ENCODE data around the gene DEDD.

DEDD gene

DNA sequence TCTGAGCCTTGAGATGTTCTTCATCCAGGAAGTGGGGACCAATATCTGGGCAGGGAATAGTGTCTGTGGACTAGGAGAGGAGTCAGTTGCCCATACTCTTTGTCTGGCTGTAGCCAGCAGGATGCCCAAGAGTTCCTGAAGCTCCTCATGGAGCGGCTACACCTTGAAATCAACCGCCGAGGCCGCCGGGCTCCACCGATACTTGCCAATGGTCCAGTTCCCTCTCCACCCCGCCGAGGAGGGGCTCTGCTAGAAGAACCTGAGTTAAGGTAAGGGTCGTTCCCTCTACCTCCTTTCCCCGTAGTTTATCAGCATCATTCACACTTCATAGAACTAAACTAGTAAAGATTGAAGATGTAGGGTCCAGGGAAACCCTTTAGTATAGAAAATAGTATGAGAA is 30.3 kb upstream of the DEDD start:
- no peak for DNase-seq (ENCODE audit: low read depth in 3 of 3)

DNA sequence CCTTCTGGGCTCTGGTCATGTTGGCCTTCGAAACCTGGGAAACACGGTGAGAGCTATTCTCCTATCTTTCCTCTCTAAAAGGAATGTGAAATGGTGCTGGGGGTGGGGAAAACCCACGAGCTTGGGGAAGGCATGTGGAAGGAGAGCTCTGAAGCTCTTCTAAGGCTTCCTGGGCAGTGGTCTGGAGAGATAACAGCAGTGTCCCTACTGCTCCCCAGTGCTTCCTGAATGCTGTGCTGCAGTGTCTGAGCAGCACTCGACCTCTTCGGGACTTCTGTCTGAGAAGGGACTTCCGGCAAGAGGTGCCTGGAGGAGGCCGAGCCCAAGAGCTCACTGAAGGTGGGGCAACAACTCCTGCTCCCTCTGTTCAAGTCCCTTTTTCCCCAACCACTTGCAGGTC is 29.6 kb upstream of the DEDD start:
- no peak for DNase-seq (ENCODE audit: low read depth in 3 of 3)

DNA sequence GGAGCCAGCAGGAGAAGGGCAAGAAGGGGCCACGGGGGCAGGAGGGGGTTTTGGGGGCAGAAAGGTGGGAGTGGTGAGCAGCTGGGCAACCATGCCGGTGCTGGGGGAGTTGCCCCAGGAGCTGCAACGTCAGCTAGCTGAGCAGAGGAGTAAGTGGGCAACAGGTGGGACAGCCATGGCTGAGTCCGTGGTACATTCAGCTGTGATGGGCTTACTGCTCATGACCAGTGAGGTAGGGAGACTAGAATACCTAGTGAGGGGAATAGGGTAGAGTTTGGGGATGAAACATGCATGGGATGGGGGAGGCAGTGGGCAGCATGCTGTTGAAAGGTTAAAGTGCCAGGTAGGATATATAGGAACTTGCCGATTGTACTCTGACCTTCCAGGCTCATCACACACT is 29.2 kb upstream of the DEDD start:
- no peak for DNase-seq (ENCODE audit: low read depth in 3 of 3)

DNA sequence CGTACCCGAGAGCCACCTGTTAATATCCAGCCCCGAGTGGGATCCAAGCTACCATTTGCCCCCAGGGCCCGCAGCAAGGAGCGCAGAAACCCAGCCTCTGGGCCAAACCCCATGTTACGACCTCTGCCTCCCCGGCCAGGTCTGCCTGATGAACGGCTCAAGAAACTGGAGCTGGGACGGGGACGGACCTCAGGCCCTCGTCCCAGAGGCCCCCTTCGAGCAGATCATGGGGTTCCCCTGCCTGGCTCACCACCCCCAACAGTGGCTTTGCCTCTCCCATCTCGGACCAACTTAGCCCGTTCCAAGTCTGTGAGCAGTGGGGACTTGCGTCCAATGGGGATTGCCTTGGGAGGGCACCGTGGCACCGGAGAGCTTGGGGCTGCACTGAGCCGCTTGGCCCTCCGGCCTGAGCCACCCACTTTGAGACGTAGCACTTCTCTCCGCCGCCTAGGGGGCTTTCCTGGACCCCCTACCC is 28.2 kb upstream of the DEDD start:
- DNase-seq (ENCODE audit: low read depth in 3 of 3): no peak

DNA sequence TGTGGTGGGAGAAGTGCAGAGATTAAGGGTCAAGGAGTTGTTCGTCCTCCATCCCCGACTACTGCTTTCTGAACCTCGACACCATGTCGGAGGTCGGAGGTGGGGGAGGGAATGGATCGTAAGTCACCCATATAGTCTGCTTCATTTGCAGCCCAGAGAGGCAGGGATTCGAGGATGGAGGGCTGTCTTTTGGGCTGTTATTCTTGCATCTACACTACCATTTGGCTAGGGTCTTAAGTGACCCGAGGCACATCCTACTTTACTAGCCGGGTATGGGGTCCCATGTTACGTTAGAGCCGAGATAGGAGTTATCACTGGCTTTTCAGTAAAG is 27.4 kb upstream of the DEDD start:
- DNase-seq (ENCODE audit: low read depth in 3 of 3): no peak

DNA sequence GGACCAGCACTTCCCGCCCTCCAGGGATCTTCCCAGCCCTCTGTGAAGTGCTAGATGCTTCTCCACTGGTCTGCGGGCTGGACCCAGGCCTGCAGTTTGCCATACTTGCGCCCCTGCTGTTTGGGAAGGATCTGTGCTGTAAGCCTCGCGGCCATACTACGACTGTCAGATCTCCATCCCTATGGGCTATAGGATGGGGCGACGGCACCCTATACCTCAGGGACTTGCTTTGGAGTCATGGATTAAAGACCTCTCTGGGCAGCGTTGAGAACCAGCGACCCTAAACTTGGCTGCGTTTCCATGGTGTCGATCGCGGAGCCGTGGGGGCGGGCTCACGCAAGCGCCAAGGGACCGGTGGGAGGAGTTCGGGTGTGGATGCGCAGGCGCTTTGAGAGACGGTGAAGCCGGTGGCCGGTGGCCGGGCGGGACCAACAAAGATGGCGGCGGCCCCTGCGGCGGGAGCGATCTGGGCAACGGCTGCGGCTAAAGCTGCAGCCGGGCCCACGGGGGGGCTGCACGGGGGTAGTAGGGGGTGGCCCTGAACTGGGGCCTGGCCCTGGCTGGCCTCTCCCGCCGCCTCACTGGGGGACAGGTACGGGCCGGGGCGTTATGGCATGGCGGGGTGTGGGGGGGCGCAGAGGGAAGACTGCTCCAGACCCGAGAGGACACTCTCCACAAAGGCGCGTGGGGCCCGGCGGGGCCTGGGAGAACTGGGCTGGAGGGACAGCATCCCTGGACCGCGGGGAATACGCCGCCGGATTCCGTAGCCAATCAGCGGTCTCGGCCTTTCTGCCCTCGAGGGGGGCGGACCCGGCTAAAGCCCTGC is 26.8 kb upstream of the DEDD start, which contains the start of gene USP21:
Gene USP21 (plus strand): TSS at position 414 of the 826 bp plus-strand sequence. CDS start 1,141 bp downstream, outside the sequence.
- DNase-seq (ENCODE audit: low read depth in 3 of 3): peak; percentile 79 to 88 (median 80)

DNA sequence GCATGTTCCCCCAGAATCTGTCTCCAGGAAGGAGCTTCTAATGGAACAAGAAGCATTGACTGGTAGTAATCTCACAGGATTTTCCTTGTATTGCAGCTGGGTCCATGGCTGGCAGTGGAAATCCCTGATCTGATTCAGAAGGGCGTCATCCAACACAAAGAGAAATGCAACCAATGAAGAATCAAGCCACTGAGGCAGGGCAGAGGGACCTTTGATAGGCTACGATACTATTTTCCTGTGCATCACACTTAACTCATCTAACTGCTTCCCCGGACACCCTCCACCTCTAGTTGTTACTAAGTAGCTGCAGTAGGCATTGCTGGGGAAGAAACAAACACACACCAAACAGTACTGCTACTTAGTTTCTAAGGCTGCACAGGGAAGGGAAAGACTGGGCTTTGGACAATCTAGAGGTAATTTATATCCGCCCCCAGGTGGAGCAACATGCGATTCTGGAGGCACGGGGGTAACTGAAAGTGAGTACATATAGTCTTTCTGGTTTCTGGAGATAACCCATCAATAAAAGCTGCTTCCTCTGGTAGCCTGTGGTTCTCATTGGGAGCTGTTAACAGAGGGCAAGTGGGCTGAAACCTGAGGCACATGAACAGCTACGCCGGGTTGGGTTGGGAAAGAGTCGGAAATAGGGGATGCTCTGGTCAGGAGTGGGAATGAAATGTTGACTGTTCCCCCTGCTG is 26.0 kb upstream of the DEDD start:
- DNase-seq (ENCODE audit: low read depth in 3 of 3): no peak

DNA sequence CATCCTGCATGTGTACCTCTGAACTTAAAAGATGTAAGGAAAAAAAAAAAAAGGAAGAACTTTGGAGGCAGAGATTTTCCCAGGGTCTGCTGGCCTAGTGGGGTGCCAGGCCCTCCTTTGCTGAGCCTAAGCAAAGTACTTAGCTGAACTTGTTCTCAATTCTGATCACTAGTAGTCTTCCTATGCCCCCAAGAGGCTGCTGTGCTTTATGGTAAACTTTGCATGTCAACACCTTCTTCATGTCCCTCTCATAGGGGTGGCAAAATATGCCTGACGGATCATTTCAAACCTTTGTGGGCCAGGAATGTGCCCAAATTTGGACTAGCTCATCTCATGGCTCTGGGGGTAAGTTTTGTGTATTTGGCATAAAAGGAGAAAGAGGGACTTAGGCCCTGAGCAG is 25.4 kb upstream of the DEDD start:
- DNase-seq (ENCODE audit: low read depth in 3 of 3): no peak

DNA sequence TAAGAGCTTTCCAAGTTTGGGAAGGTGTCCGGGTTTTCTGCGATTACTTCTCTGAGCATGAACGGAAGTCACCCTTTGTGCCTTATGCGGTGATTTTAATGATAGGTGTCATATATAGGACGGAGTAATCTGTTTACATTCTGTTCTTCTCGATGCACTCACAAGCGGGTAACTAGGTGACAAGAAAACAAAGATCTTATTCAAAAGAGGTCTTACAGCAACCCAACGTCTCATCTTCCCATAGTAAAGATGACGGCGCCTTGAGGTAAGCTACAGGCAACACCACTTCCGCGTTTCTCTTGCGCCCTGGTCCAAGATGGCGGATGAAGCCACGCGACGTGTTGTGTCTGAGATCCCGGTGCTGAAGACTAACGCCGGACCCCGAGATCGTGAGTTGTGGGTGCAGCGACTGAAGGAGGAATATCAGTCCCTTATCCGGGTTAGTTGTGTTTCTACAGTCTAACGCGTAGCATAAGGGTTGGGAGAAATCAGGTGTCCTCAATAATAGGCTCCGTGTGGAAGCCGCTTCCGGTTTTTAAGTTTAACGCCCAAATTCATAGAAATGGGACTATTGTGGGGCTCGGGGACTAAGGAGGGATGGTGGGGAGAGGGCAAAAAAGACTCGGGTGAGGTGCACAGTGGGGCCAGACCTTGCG is 21.3 kb upstream of the DEDD start, which contains the start of gene UFC1:
Gene UFC1 (plus strand): TSS at position 297 of the 656 bp plus-strand sequence. CDS start 20 bp downstream, at position 317.
- DNase-seq (ENCODE audit: low read depth in 3 of 3): peak; percentile 61 to 74 (median 66)

DNA sequence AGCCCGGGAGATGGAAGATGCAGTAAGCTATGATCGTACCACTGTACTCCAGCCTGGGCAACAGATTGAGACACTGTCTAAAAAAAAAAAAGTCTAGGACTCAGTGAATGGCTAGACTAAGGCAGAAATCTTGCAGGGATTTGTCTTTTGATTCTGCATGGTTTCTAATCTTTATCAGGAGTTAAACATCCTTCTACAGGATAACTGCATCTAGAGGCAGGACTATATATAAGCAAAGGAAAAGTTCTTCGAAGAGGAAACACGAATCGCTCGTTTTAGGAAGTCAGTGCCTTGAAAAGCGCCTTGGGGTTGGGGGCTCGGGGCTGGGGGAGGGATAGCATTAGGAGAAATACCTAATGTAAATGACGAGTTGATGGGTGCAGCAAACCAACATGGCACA is 20.7 kb upstream of the DEDD start:
- DNase-seq (ENCODE audit: low read depth in 3 of 3): no peak

DNA sequence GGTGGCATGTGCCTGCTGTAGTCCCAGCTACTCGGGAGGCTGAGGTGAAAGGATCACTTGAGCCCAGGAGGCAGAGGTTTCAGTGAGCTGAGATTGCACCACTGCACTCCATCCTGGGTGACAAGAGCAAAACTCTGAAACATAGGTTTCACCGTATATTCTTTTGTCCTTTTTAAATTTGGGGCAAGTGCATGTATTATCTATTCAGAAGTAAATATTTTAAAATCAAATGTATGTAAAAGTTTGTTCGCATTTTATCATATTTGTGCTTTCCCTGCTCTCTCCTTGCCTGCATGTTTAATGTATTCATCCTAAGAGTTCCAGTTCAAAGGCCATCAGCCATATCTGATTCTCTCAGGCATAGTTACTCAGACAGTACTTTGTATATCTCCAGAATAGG is 13.4 kb upstream of the DEDD start:
- DNase-seq (ENCODE audit: low read depth in 3 of 3): no peak

DNA sequence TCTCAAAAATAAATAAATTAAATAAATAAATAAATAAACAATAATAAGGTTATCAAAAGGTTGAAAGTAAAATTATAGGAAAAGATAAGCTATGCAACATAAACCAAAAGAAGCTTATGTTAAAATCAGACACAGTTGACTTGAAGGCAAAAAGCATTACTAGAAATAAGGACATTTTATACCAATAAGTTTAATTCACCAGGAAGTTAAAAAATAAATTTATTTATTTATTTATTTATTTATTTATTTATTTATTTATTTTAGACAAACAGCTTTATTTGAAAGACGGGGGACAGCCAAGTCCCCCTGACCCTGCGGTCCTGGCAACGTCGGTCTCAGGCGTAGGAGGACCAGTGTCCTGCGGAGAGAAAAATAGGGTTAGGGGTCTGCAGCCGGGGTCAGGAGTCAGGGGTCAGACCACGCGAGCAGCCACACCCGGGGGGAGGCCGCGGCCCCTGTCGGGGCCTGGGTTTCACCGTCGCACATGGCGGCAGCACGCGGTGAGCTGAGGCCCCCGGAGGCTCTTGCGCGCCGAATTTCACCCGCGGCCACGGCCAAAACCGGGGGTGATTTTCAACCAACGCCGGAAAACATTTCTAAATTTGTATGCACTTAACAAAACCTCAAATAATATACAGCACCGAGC is 8.4 kb upstream of the DEDD start:
- no peak for DNase-seq (ENCODE audit: low read depth in 3 of 3)

DNA sequence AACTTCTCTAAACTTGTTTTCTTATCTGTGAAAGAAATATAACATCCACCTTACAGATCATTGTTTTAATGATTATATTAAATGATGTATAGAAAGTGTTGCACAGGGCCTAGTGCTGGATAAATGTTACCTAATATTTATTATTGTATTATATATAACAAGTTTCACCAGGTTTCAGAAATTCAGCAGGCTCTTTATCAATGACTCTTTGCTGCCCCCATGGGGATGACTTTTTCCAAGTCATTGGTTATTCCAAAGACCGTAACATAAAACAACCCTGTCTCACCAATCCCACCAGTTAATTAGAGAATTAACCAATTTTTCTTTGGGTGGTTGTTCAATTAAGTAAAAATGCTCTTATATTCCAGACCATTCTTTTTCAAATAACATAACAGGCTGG is 7.3 kb upstream of the DEDD start:
- DNase-seq (ENCODE audit: low read depth in 3 of 3): no peak

DNA sequence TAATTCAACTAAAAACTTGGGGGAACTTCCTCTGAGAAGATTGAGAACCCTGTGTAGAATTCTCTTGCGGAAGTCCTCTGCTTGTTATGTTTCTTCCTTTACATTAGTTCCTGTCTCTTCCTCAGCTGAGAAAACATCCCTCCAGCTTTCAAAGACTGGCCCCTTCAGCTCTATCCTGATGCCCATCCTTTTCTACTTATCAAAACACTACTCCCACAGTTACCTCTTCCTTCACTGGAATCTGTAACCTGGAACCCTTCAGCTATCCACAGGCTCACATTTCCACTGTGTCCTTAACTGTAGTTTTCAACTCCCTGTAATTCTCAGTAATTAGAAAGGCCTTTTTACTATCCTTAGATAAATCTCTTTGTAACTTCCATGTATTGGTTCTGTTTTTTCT is 6.0 kb upstream of the DEDD start:
- no peak for DNase-seq (ENCODE audit: low read depth in 3 of 3)

DNA sequence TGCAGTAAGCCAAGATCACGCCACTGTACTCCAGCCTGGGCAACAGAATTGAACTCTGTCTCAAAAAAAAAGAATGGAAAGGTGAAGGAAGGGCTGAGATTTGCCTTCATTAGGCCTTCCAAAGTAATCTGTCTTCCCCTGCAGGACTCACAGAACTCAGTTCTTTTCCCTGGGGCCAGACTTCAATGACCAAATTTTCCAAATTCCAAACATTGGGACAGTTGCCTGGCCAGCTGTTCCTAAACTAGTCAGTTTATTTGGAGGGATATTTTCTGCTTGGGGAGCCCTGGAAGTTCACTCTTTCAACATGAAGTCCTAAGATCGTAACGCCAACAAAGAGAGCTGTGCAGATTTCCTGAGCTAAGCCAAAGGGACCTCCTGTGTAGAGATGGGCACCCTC is 5.4 kb upstream of the DEDD start:
- no peak for DNase-seq (ENCODE audit: low read depth in 3 of 3)

DNA sequence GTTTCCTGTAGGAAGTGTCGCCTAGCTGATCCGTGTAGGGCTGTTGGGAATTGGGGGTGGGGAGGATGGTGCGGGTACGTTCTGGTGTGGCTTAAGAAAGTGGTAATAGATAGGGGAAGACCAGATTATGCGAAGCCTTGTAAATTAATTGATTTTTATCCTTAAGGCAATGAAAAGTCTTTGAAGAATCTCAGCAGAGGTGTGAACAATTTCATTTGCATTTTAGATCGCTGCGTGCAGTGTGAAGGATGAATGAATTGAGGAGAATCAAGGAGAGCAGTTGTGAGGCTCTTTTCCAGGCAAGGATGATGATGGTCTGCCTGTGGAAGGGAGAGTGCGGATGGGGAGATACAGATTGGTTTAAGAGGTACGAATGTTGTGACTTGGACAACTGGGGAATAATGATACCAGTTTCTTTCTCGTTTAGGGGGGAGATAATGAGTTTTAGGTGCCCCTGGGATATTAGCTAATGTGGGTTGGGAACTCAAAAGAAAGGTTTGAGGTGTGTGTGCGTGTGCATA is 813 bp upstream of the DEDD start:
- no peak for DNase-seq (ENCODE audit: low read depth in 3 of 3)

DNA sequence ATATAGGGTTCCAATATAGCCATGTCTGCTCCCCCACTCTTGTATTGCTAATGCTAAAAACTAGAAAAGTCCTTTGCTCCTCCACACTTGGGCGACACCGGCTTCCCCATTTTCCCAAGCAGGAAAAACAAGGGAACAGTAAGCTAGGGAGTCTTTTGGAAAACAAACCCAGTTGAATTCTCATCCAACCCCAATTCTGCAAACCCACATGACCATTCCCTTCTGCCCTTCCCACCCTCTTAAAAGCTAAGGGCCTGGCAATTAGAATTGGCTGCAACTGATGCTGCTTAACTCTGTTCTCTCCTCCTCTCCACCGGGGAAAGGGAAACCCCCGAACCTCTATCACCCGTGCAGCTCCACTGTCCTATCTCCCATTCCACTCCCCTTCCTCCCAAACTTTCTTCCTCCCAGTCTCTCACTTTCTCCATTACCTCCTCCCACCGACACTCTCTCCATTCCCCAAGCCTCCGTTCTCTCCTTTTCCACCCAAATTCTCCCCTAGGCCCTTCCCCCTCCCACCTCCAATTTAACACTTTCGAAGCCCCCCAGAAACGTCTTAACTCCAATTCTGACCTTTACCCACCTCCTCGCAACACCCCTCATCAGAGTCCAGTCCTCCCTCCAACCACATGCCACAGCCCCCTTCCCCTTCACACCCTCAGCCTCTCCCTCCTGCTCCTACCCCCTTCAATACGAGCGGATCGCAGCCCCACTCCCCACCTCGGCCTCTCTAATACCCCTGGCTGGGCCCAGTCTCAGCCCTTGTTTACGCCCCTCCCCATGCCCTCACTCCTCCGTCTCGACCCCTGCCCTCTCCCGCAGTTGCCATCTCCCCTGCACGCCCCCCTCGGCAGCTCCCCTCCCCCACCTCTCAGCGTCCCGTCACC is 701 bp downstream of the DEDD start:
- no peak for DNase-seq (ENCODE audit: low read depth in 3 of 3)

DNA sequence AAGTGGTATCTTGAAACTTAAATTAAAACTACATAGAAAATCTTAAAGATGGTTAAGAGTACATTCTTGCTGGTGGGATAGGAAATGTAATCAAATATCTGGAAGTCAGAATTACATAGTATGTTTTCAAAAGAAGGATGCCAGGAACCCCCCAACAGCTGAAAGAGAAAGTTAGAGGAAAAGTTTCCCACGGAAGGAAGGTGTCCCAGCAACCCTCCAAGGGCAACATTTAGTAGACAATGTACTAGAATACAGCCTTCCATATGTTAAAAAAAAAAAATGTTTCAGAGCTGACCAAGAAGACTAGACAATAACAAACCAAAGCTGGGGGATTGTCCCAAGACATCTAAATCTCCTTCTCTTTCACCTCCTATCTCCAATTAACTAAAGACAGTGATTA is 2.2 kb downstream of the DEDD start:
- DNase-seq (ENCODE audit: low read depth in 3 of 3): no peak

DNA sequence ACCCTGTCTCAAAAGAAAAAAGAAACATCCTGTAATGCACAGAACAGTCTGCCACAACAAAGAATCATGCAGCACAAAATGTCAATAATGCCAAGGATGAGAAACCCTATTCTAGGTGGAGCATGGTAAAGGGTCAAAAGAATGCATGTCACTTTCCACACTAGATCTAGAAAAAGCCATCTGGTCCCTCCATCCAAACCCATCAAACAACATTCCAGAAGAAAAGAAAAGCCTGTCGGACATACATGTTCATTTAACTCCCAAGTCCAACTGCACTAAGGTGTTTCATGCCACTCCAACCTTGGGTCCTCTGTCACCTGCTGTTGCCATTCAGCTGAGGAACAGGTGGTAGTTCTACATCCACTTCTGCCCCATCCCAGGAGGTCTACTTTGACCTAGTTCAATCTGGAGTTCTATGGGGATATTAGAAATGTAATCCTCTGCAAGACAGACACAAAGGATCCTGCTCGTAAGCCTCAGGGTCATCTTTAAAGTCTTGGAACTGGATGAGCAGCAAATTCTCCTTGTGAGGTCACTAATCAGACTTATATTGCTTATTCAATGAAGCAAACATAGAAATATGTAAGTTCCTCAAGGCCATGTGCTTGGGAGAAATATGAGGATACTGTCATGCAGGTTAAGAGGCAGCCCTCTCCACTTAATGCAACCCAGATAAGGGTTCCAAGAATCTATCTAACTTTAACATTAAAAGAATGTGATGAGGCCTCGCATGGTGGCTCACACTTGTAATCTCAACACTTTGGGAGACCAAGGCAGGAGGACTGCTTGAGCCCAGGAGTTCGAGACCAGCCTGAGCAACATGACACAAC is 3.7 kb downstream of the DEDD start:
- DNase-seq (ENCODE audit: low read depth in 3 of 3): no peak

DNA sequence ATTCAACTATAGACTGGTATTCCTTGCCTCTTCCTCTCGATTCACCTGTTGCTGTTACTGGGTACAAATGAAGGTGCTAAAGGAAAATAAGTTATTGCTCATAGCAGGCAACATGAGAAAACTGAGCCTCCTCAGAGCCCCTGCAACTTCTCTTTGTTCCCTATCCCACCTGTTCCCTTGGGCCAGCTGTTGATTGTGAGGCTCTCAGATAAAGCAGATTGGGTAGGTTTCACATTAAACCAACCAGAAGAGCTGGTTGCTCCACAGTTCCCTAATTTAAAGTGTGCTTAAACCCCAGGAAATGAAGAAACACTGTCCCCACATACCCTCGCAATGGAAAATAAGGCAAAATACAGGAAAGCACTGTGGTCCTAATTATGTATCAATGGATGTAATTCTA is 4.8 kb downstream of the DEDD start:
- no peak for DNase-seq (ENCODE audit: low read depth in 3 of 3)
